Memory B cell (primary cell): ENCODE data around the gene TANK.
A peak's percentile ranks its signal among the peaks of the same experiment; 100 is the strongest.
"Not testable (repeated sequence)": the region's sequence is repeated elsewhere in the genome, so short reads cannot be mapped to it uniquely, and the experiment has no call there.

Experiments used
- ATAC-seq: fragments of 150-1000 bp; cut with Tn5 transposase; 2 replicates; pipeline ENCODE4 v1.10.0; 2021; ENCODE audit warnings: low read depth, mild to moderate bottlenecking, moderate library complexity
- DNase-seq, 2 donors: peaks; one replicate each; pipeline ENCODE4 v3.0.0; 2022; ENCODE audit warnings: low spot score in 2 of 2
- H3K27ac Mint-ChIP-seq: one replicate; pipeline ENCODE4 v1.8.0; 2022; ENCODE audit warnings: mild to moderate bottlenecking, moderate library complexity, mixed read lengths
- H3K27me3 Mint-ChIP-seq: one replicate; pipeline ENCODE4 v1.8.0; 2022; ENCODE audit warnings: mixed read lengths
- H3K36me3 Mint-ChIP-seq: one replicate; pipeline ENCODE4 v1.8.0; 2022; ENCODE audit warnings: mild to moderate bottlenecking, mixed read lengths
- H3K4me1 Mint-ChIP-seq: one replicate; pipeline ENCODE4 v1.8.0; 2022; ENCODE audit warnings: mixed read lengths
- H3K4me3 Mint-ChIP-seq: one replicate; pipeline ENCODE4 v1.8.0; 2022; ENCODE audit warnings: mild to moderate bottlenecking, moderate library complexity, mixed read lengths
- H3K9me3 Mint-ChIP-seq: one replicate; pipeline ENCODE4 v1.8.0; 2022; ENCODE audit warnings: mixed read lengths

Gene TANK

GRCh38 chr2:161166538-161167409 lies 6.5 kb downstream of the TANK start:
- peak; percentile 49 for ATAC-seq
- Mint-ChIP-seq H3K36me3 (peaks cover 11% of the 10 kb centered on the region), H3K4me3 (peak overlapping the region; percentile 71), H3K9me3 (no peaks in the 10 kb centered on the region), H3K27ac (peak overlapping the region; percentile 93), H3K4me1 (peaks cover 61% of the 10 kb centered on the region), H3K27me3 (no peaks in the 10 kb centered on the region)
- no peak for DNase-seq

- Mint-ChIP-seq H3K36me3 (peaks cover 17% of the 10 kb centered on the region), H3K27ac (peak overlapping the region; percentile 81)
- ATAC-seq = no peak
Measured at GRCh38 chr2:161169335-161169734, 9.1 kb downstream of the TANK start.

GRCh38 chr2:161170377-161170776 lies 10.1 kb downstream of the TANK start:
- H3K4me1 Mint-ChIP-seq = peaks cover 66% of the 10 kb centered on the region
- DNase-seq (no peak), ATAC-seq (no peak)
- peak overlapping the region; percentile 79 for H3K27ac Mint-ChIP-seq
- no peaks in the 10 kb centered on the region for H3K27me3 Mint-ChIP-seq
- no peaks in the 10 kb centered on the region for H3K9me3 Mint-ChIP-seq
- H3K36me3 Mint-ChIP-seq = peaks cover 17% of the 10 kb centered on the region
- peak overlapping the region; percentile 79 for H3K4me3 Mint-ChIP-seq

More at GRCh38 chr2:161169335-161169734, 9.1 kb downstream of the TANK start:
- H3K9me3 Mint-ChIP-seq = no peaks in the 10 kb centered on the region
- no peak for DNase-seq
- no peaks in the 10 kb centered on the region for H3K27me3 Mint-ChIP-seq
- peak overlapping the region; percentile 3 for H3K4me3 Mint-ChIP-seq
- H3K4me1 Mint-ChIP-seq = peaks cover 64% of the 10 kb centered on the region

- Mint-ChIP-seq H3K27ac (peak overlapping the region; percentile 79), H3K4me3 (peak overlapping the region; percentile 79), H3K27me3 (no peaks in the 10 kb centered on the region), H3K9me3 (no peaks in the 10 kb centered on the region), H3K4me1 (peaks cover 63% of the 10 kb centered on the region), H3K36me3 (peaks cover 21% of the 10 kb centered on the region)
- DNase-seq (no peak), ATAC-seq (peak; percentile 77)
Measured at GRCh38 chr2:161170958-161171932, 11.0 kb downstream of the TANK start.

- DNase-seq = no peak
- Mint-ChIP-seq H3K4me3 (peak overlapping the region; percentile 42), H3K27me3 (no peaks in the 10 kb centered on the region), H3K27ac (peak overlapping the region; percentile 24), H3K36me3 (peaks cover 25% of the 10 kb centered on the region), H3K4me1 (peaks cover 52% of the 10 kb centered on the region), H3K9me3 (no peaks in the 10 kb centered on the region)
- ATAC-seq = no peak
Measured at GRCh38 chr2:161172901-161173540, 12.8 kb downstream of the TANK start.

- ATAC-seq = no peak
- Mint-ChIP-seq H3K9me3 (no peaks in the 10 kb centered on the region), H3K27me3 (no peaks in the 10 kb centered on the region), H3K4me1 (peaks cover 54% of the 10 kb centered on the region), H3K4me3 (no peak overlapping the region), H3K27ac (no peak overlapping the region), H3K36me3 (peaks cover 28% of the 10 kb centered on the region)
- DNase-seq = no peak
Measured at GRCh38 chr2:161173541-161174194, 13.4 kb downstream of the TANK start.

GRCh38 chr2:161177969-161178368 lies 17.7 kb downstream of the TANK start:
- peak overlapping the region; percentile 51 for H3K27ac Mint-ChIP-seq
- H3K4me3 Mint-ChIP-seq = no peak overlapping the region
- H3K9me3 Mint-ChIP-seq = no peaks in the 10 kb centered on the region
- H3K4me1 Mint-ChIP-seq = peaks cover 25% of the 10 kb centered on the region
- H3K27me3 Mint-ChIP-seq = no peaks in the 10 kb centered on the region
- no peak for DNase-seq
- H3K36me3 Mint-ChIP-seq = peaks cover 34% of the 10 kb centered on the region
- ATAC-seq = no peak

GRCh38 chr2:161178756-161179155 lies 18.5 kb downstream of the TANK start:
- peak overlapping the region; percentile 51 for H3K27ac Mint-ChIP-seq
- no peak overlapping the region for H3K4me3 Mint-ChIP-seq
- H3K4me1 Mint-ChIP-seq = peaks cover 19% of the 10 kb centered on the region
- H3K9me3 Mint-ChIP-seq = no peaks in the 10 kb centered on the region
- no peak for DNase-seq
- no peak for ATAC-seq
- H3K36me3 Mint-ChIP-seq = peaks cover 30% of the 10 kb centered on the region
- H3K27me3 Mint-ChIP-seq = no peaks in the 10 kb centered on the region

- ATAC-seq (no peak), DNase-seq (no peak)
- Mint-ChIP-seq H3K27me3 (no peaks in the 10 kb centered on the region), H3K9me3 (no peaks in the 10 kb centered on the region), H3K36me3 (peaks cover 50% of the 10 kb centered on the region), H3K4me3 (no peak overlapping the region), H3K4me1 (peaks cover 49% of the 10 kb centered on the region), H3K27ac (no peak overlapping the region)
Measured at GRCh38 chr2:161190050-161190449, 29.8 kb downstream of the TANK start.

- not testable (repeated sequence) for ATAC-seq
Measured at GRCh38 chr2:161195602-161196001, 35.4 kb downstream of the TANK start.

GRCh38 chr2:161199912-161200701 lies 39.9 kb downstream of the TANK start:
- ATAC-seq (peak; percentile 89), DNase-seq (peak in 1 of 2 donors; percentile 8)
- H3K4me1 Mint-ChIP-seq = peaks cover 23% of the 10 kb centered on the region
- no peaks in the 10 kb centered on the region for H3K27me3 Mint-ChIP-seq
- H3K4me3 Mint-ChIP-seq = no peak overlapping the region
- H3K9me3 Mint-ChIP-seq = no peaks in the 10 kb centered on the region
- peaks cover 25% of the 10 kb centered on the region for H3K36me3 Mint-ChIP-seq
- H3K27ac Mint-ChIP-seq = peak overlapping the region; percentile 84

More at GRCh38 chr2:161195602-161196001, 35.4 kb downstream of the TANK start:
- Mint-ChIP-seq H3K36me3 (peaks cover 36% of the 10 kb centered on the region), H3K27ac (peak overlapping the region; percentile 62), H3K4me1 (peaks cover 39% of the 10 kb centered on the region)
- not testable (repeated sequence) for H3K27me3 Mint-ChIP-seq, H3K9me3 Mint-ChIP-seq, H3K4me3 Mint-ChIP-seq, DNase-seq

- Mint-ChIP-seq H3K4me3 (no peak overlapping the region), H3K9me3 (no peaks in the 10 kb centered on the region), H3K36me3 (peaks cover 10% of the 10 kb centered on the region), H3K27me3 (no peaks in the 10 kb centered on the region), H3K27ac (no peak overlapping the region), H3K4me1 (peaks cover 9% of the 10 kb centered on the region)
- DNase-seq (no peak), ATAC-seq (no peak)
Measured at GRCh38 chr2:161204846-161205245, 44.6 kb downstream of the TANK start.
